Lung (tissue), 12 donors: ENCODE data around the gene RNF225. TPM values are rescaled to one million over a fixed set of nuclear protein-coding genes. Genes with fewer than 3 reads are reported as not detected.

Source experiments
- ATAC-seq: fragments of 200-7000 bp; cut with Tn5 transposase; one replicate; pipeline ENCODE4 v1.9.1; 2020; ENCODE audit warnings: moderate number of reproducible peaks; ENCODE audit not compliant: insufficient read depth, low FRiP score
- DNase-seq, 3 donors: peaks; one replicate each; pipeline ENCODE4 v3.0.0-alpha.2; 2013 to 2017
- H3K27ac ChIP-seq, 2 donors: one replicate each; pipeline ENCODE4 v1.5.1; 2013; ENCODE audit warnings: mild to moderate bottlenecking in 2 of 2, moderate library complexity in 2 of 2, control low read depth in 1 of 2, inconsistent platforms in 1 of 2, low read depth in 1 of 2, low read length in 1 of 2
- H3K27me3 ChIP-seq, 3 donors: one replicate each; pipeline ENCODE4 v1.5.1; 2013; ENCODE audit warnings: low read length in 2 of 3; ENCODE audit not compliant: control insufficient read depth in 3 of 3, insufficient read depth in 3 of 3
- H3K36me3 ChIP-seq, 4 donors: one replicate each; pipeline ENCODE4 v1.5.1; 2013; ENCODE audit warnings: low read length in 4 of 4, mild to moderate bottlenecking in 1 of 4, moderate library complexity in 1 of 4; ENCODE audit not compliant: control insufficient read depth in 4 of 4, insufficient read depth in 4 of 4
- H3K4me1 ChIP-seq, 5 donors: one replicate each; pipeline ENCODE4 v1.5.1; 2013; ENCODE audit warnings: low read length in 5 of 5, mild to moderate bottlenecking in 2 of 5, moderate library complexity in 1 of 5; ENCODE audit not compliant: control insufficient read depth in 5 of 5, insufficient read depth in 5 of 5
- H3K4me3 ChIP-seq: one replicate; pipeline ENCODE4 v1.5.1; 2013; ENCODE audit warnings: mild to moderate bottlenecking, control low read depth, moderate library complexity
- H3K9ac ChIP-seq, 2 donors: one replicate each; pipeline ENCODE4 v1.5.1; 2013; ENCODE audit warnings: low read length in 2 of 2, control low read depth in 1 of 2; ENCODE audit not compliant: insufficient read depth in 1 of 2
- H3K9me3 ChIP-seq, 4 donors: one replicate each; pipeline ENCODE4 v1.5.1; 2013; ENCODE audit warnings: low read length in 3 of 4, mild to moderate bottlenecking in 1 of 4, moderate library complexity in 1 of 4; ENCODE audit not compliant: control insufficient read depth in 4 of 4, insufficient read depth in 3 of 4
- CTCF ChIP-seq: IDR thresholded peaks from 2 replicates; pipeline ENCODE4 v1.5.1; 2012; ENCODE audit warnings: mild to moderate bottlenecking; ENCODE audit errors: control extremely low read depth, extremely low read depth
- WGBS, 2 donors: extraction: QIAGEN DNeasy Blood & Tissue Kit; methylation state at CpG; one replicate each; pipeline ENCODE4 v1.1.7; 2013; 5-methylcytosine and 5-hydroxymethylcytosine counted together
- polyA plus RNA-seq, 2 donors: library from polyadenylated mRNA; stranded (reverse); fragments of 200-250 nt; gene quantifications; one replicate each; pipeline ENCODE4 v1.2.1, GENCODE V29; 2013
- total RNA-seq, 2 donors: library from RNA; depleted of rRNA in 1 of 2; stranded (reverse); fragments of >200 nt in 1 of 2; gene quantifications; one replicate each; pipeline ENCODE4 v1.2.1, GENCODE V29; 2014 to 2021
- donor health status: control.
- donor health status: control.
- donor health status: Bipolar disorder and iron deficiency.
- donor health status: healthy.
- donor health status: DM: yes; HTN: yes; CAD: no.

The RNF225 gene
- total and polyA plus RNA-seq, 4 donors = 0.14 to 1.5 (median 0.26) TPM; not detected in 1

- no peak for DNase-seq
- H3K36me3 ChIP-seq = no peaks in the 10 kb centered on the region
- H3K27me3 ChIP-seq = no peaks in the 10 kb centered on the region
- H3K9ac ChIP-seq = peak overlapping the region; percentile 69 to 79
- peaks cover 0 to 20% (median 8%) of the 10 kb centered on the region in 5 donors for H3K4me1 ChIP-seq
- peak overlapping the region; percentile 88 to 97 for H3K27ac ChIP-seq
- no peak for ATAC-seq
- H3K4me3 ChIP-seq = peak overlapping the region; percentile 55
- H3K9me3 ChIP-seq = no peaks in the 10 kb centered on the region
- WGBS, 2 donors = 7 to 9% methylated on average over 24 of the region's 24 CpGs
- TF ChIP-seq CTCF = no peak
Observed at GRCh38 chr19:58380037-58380661, 15.3 kb upstream of the RNF225 start.

GRCh38 chr19:58380662-58381459, 14.6 kb upstream of the RNF225 start, which contains the start of gene ZNF837:
Gene ZNF837, minus strand, starts transcription at chr19:58381030. Its CDS starts 11,698 bp downstream, at chr19:58369332.
- H3K27ac ChIP-seq = peak within 1 kb of the TSS; percentile 88 to 97
- no peaks in the 10 kb centered on the region for H3K36me3 ChIP-seq
- no peak for TF ChIP-seq CTCF
- H3K9me3 ChIP-seq = no peaks in the 10 kb centered on the region
- peak within 1 kb of the TSS; percentile 55 for H3K4me3 ChIP-seq
- WGBS, 2 donors = 0% methylated on average over 65 to 83 of the region's 83 CpGs
- no peaks in the 10 kb centered on the region for H3K27me3 ChIP-seq
- peaks cover 0 to 27% (median 11%) of the 10 kb centered on the region in 5 donors for H3K4me1 ChIP-seq
- H3K9ac ChIP-seq = peak within 1 kb of the TSS; percentile 69 to 79
- DNase-seq (peak; percentile 98 to 100 (median 99)), ATAC-seq (peak; percentile 94)

GRCh38 chr19:58381460-58382212, 13.8 kb upstream of the RNF225 start:
- Histone ChIP-seq H3K27me3 (no peaks in the 10 kb centered on the region), H3K9me3 (no peaks in the 10 kb centered on the region), H3K4me3 (peak overlapping the region; percentile 55), H3K4me1 (peaks cover 0 to 32% (median 11%) of the 10 kb centered on the region in 5 donors), H3K36me3 (no peaks in the 10 kb centered on the region), H3K9ac (peak overlapping the region in 1 of 2 donors; percentile 50), H3K27ac (peak overlapping the region; percentile 74 to 88)
- no peak for ATAC-seq
- DNase-seq = no peak
- WGBS, 2 donors = 27 to 33% methylated on average over 26 of the region's 26 CpGs
- TF ChIP-seq CTCF = no peak
